ENCODE data around the gene PI3.

GRCh38 chr20:45189067-45189609 is 14.4 kb downstream of the PI3 start:
- TF ChIP-seq CTCF (IDR thresholded peaks at IDR 0.05; ENCODE audit: low read depth, low read length) (no peak), EZH2phosphoT487 (IDR thresholded peaks at IDR 0.05; ENCODE audit: low read depth) (no peak)

Measured in OCI-LY3 (cell line).